ENCODE measurements around the gene SHD.

GRCh38 chr19:4234142-4234861 lies 44.8 kb upstream of the SHD start:
- TF ChIP-seq, protein P1, sequence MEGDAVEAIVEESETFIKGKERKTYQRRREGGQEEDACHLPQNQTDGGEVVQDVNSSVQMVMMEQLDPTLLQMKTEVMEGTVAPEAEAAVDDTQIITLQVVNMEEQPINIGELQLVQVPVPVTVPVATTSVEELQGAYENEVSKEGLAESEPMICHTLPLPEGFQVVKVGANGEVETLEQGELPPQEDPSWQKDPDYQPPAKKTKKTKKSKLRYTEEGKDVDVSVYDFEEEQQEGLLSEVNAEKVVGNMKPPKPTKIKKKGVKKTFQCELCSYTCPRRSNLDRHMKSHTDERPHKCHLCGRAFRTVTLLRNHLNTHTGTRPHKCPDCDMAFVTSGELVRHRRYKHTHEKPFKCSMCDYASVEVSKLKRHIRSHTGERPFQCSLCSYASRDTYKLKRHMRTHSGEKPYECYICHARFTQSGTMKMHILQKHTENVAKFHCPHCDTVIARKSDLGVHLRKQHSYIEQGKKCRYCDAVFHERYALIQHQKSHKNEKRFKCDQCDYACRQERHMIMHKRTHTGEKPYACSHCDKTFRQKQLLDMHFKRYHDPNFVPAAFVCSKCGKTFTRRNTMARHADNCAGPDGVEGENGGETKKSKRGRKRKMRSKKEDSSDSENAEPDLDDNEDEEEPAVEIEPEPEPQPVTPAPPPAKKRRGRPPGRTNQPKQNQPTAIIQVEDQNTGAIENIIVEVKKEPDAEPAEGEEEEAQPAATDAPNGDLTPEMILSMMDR (IDR thresholded peaks at IDR 0.05; ENCODE audit: low read depth, low read length) = no peak
- no peak for TF ChIP-seq POLR2A (IDR thresholded peaks at IDR 0.05; ENCODE audit: extremely low read depth, insufficient read length)
- TF ChIP-seq MYC (IDR thresholded peaks at IDR 0.05; ENCODE audit: low read depth, low read length) = no peak
- no peak for TF ChIP-seq MAX (IDR thresholded peaks at IDR 0.05; ENCODE audit: low read depth, low read length)
